NCI-H1417 treated with DMSO at 0.1 percent for 48 hours (cell line): Measurements from ENCODE around the gene LRRK1.

Source experiments
- DNase-seq: peaks from one replicate; lab custom pipeline; 2025; lab: John Stamatoyannopoulos, UW

Gene LRRK1

GRCh38 chr15:101113114-101114005 is 194.2 kb downstream of the LRRK1 start:
- no peak for DNase-seq

GRCh38 chr15:101114166-101114565 is 195.0 kb downstream of the LRRK1 start:
- no peak for DNase-seq

DNA sequence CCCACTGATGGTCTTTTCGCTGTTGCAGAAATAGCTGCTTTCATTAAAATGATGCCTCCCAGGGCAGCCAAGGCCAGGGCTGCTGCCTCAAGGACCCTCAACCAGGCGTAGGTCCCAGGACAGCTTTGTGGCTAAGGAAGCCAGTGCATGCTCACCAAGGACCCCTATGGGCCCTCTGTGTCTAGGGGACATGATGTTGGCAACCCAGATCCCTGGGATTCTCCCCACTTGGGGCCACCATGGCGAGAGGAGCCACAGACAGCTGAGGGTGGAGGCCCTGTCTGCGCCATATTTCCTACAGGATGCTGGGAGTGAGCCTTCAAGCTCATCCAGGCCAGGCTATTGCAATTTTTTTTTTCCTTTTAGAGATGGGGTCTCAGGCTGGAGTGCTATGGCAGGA is 195.5 kb downstream of the LRRK1 start:
- DNase-seq, result no peak

DNA sequence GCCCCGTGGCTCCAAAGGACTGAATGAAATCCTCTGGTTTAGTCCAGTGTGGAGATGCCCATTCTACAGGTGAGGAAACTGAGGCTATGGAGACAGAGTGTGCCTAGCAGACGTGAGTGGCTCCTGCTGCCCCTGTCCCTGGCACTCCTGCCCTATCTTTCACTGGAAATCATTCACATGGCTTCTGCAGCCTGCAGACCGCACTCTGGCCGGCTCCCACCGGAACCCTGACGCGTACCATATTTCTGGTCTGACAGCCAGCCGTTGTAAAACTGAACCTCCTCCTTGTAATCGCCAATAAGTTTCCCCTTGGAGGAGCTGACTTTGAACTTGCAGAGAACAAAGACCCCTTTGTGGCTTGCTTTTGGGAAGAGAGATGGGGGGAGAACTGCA is 196.2 kb downstream of the LRRK1 start:
- DNase-seq, result no peak

GRCh38 chr15:101115786-101116680 is 196.9 kb downstream of the LRRK1 start:
- DNase-seq, result no peak

DNA sequence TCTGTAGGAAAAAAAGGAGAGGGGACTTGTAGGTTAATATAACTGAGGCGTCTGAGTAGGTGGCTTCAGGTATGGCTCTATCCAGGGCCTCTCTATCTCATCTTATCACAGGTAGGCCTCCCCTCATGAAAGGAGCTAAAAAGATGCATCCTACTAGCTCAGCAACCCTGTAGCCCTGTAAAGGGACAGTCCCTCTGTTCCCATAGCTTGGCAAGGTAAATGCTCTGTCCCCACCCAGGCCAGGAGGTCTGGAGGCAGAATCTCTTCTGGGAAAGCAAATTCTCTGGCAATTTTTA is 197.5 kb downstream of the LRRK1 start:
- no peak for DNase-seq

DNA sequence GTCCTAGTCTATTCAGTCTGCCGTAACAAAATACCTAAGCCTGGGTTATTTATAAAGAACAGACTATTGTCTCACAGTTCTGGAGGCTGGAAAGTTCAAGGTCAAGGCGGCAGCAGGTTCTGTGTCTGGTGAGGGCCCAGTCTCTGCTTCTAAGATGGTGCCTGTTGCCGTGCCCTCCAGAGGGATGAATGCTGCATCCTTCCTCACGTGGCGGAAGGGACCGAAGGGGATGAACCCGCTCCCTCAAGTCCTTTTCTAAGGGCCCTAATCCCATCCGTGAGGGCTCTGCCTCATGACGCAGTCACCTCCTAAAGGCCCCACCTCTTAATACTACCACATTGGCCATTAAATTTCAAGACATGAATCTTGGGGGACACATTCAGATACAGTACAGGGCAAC is 199.0 kb downstream of the LRRK1 start:
- DNase-seq, result no peak

GRCh38 chr15:101118615-101119014 is 199.5 kb downstream of the LRRK1 start:
- DNase-seq, result no peak

- no peak for DNase-seq
Measured at GRCh38 chr15:101119181-101119580, 200.0 kb downstream of the LRRK1 start.
